HepG2 (cell line): ENCODE results near the gene ATP9A. TPM values are rescaled to one million over a fixed set of nuclear protein-coding genes. Genes with fewer than 3 reads are reported as not detected.

ENCODE experiments used
- ATAC-seq: fragments of 200-7000 bp; cut with Tn5 transposase; 3 replicates; pipeline ENCODE4 v1.9.1; 2020; ENCODE audit warnings: mild to moderate bottlenecking, moderate library complexity
- BruUV-seq: library from RNA; stranded (reverse); fragments of 400-500 nt; replicated peaks from 2 replicates; lab custom pipeline; 2021; lab: Mats Ljungman, UMichigan
- CTCF ChIA-PET: fragments of 300-600 bp; formaldehyde crosslinking; extraction: SDS; loops from one replicate; lab custom pipeline; 2021; ENCODE audit warnings: low total read pairs, inconsistent platforms, low intra/inter-chr PET ratio; lab: Yijun Ruan, JAX
- POLR2A ChIA-PET: fragments of 350-600 bp; sonication (Branson Sonifier 250); formaldehyde crosslinking; loops from one replicate; lab custom pipeline; 2020; ENCODE audit warnings: antibody characterized with exemption, inconsistent platforms; lab: Yijun Ruan, JAX
- DNase-seq: peaks from one replicate; pipeline ENCODE4 v3.0.0-alpha.2; 2015; ENCODE audit warnings: low spot score
- FAIRE-seq: peaks from 3 replicates; lab custom pipeline; 2011; peaks lifted over from hg19 to GRCh38; lab: Jason Lieb, UNC
- H2AFZ ChIP-seq: one replicate; pipeline ENCODE4 v1.6.1; 2011; ENCODE audit warnings: low read length, inconsistent platforms
- H3K27ac ChIP-seq: fragments of 300-600 bp; 3 replicates; pipeline ENCODE4 v1.8.0; 2011; ENCODE audit warnings: mixed run types, mild to moderate bottlenecking, mixed read lengths, low read length, inconsistent platforms; ENCODE audit not compliant: insufficient read depth; ENCODE audit errors: extremely low read length
- H3K27me3 ChIP-seq, 2 experiments: fragments of 200-600 bp in 1 of 2; 2 replicates in 1 of 2; 3 replicates in 1 of 2; pipeline versions ENCODE4 v1.6.0 to v1.8.0; 2011; ENCODE audit warnings: low read length in 2 of 2, mild to moderate bottlenecking in 2 of 2, moderate library complexity in 2 of 2, inconsistent platforms in 1 of 2; ENCODE audit not compliant: insufficient read depth in 2 of 2, control insufficient read depth in 1 of 2
- H3K36me3 ChIP-seq, 2 experiments: fragments of 200-600 bp in 1 of 2; replicated peaks in 1 of 2; 2 replicates in 1 of 2; 3 replicates in 1 of 2; pipeline versions ENCODE4 v1.5.1 to v1.8.0; 2011; ENCODE audit warnings: low read length in 2 of 2, inconsistent platforms in 1 of 2; ENCODE audit not compliant: insufficient read depth in 2 of 2, control insufficient read depth in 1 of 2
- H3K4me1 ChIP-seq: 2 replicates; pipeline ENCODE4 v1.5.1; 2012; ENCODE audit warnings: low read length, inconsistent platforms; ENCODE audit not compliant: insufficient read depth
- H3K4me2 ChIP-seq: 2 replicates; pipeline ENCODE4 v1.6.0; 2011; ENCODE audit warnings: low read depth, low read length, inconsistent platforms
- H3K4me3 ChIP-seq, 3 experiments: fragments of 200-600 bp in 1 of 3; sonication (generic), shearing (Covaris generic) in 1 of 3; replicated peaks in 1 of 3; 2 replicates each; pipeline ENCODE4 v1.5.1; 2011 to 2016; ENCODE audit warnings: low read length in 3 of 3, inconsistent platforms in 2 of 3, low read depth in 2 of 3, mild to moderate bottlenecking in 2 of 3, control low read depth in 1 of 3, mixed read lengths in 1 of 3; ENCODE audit not compliant: insufficient read depth in 1 of 3
- H3K79me2 ChIP-seq: one replicate; pipeline ENCODE4 v1.6.1; 2011; ENCODE audit warnings: low read length, inconsistent platforms; ENCODE audit not compliant: insufficient read depth
- H3K9ac ChIP-seq: 2 replicates; pipeline ENCODE4 v1.6.0; 2011; ENCODE audit warnings: mild to moderate bottlenecking, low read depth, low read length, inconsistent platforms; ENCODE audit not compliant: insufficient read depth
- H3K9me3 ChIP-seq: 2 replicates; pipeline ENCODE4 v1.5.1; 2012; ENCODE audit warnings: mild to moderate bottlenecking, low read length
- H4K20me1 ChIP-seq: 2 replicates; pipeline ENCODE4 v1.6.0; 2011; ENCODE audit warnings: inconsistent platforms, mild to moderate bottlenecking, low read length, moderate library complexity; ENCODE audit not compliant: insufficient read depth
- ADNP ChIP-seq: sonication (generic); formaldehyde crosslinking; IDR thresholded peaks from 2 replicates; pipeline ENCODE4 v1.4.0; 2020; ENCODE audit warnings: missing genetic modification reagents
- CEBPB ChIP-seq: IDR thresholded peaks from 2 replicates; pipeline ENCODE4 v1.6.1; 2011; ENCODE audit warnings: low read depth, low read length, improper control_type of control experiment, borderline replicate concordance
- NFKB2 ChIP-seq: sonication (generic); formaldehyde crosslinking; IDR thresholded peaks from 2 replicates; pipeline ENCODE4 v1.4.0; 2020; ENCODE audit warnings: missing genetic modification reagents, borderline replicate concordance
- PTBP1 ChIP-seq: fragments of 200-400 bp; formaldehyde crosslinking; IDR thresholded peaks from 2 replicates; pipeline ENCODE4 v1.6.1; 2018; ENCODE audit warnings: low read length, low read depth; ENCODE audit not compliant: poor library complexity, severe bottlenecking
- RARG ChIP-seq: sonication (generic); formaldehyde crosslinking; IDR thresholded peaks from 2 replicates; pipeline ENCODE4 v1.4.0; 2020; ENCODE audit warnings: low read depth, mild to moderate bottlenecking, missing genetic modification reagents
- SCMH1 ChIP-seq: sonication (generic); formaldehyde crosslinking; IDR thresholded peaks from 2 replicates; pipeline ENCODE4 v1.9.0; 2021; ENCODE audit warnings: missing genetic modification reagents, mild to moderate bottlenecking, borderline replicate concordance
- SNAPC2 ChIP-seq: sonication (generic); formaldehyde crosslinking; IDR thresholded peaks from 2 replicates; pipeline ENCODE4 v1.8.1; 2022; ENCODE audit warnings: mild to moderate bottlenecking, missing genetic modification reagents
- STAG1 ChIP-seq: sonication (generic); formaldehyde crosslinking; IDR thresholded peaks from 2 replicates; pipeline ENCODE4 v1.4.0; 2020; ENCODE audit warnings: missing genetic modification reagents
- ZBTB21 ChIP-seq: sonication (generic); formaldehyde crosslinking; IDR thresholded peaks from 2 replicates; pipeline ENCODE4 v1.4.0; 2020; ENCODE audit warnings: missing genetic modification reagents
- ZNF496 ChIP-seq: sonication (generic); formaldehyde crosslinking; IDR thresholded peaks from 2 replicates; pipeline ENCODE4 v1.8.1; 2023; ENCODE audit warnings: mild to moderate bottlenecking, moderate library complexity, missing genetic modification reagents; ENCODE audit not compliant: insufficient replicate concordance
- ZNF547 ChIP-seq: sonication (generic); formaldehyde crosslinking; IDR thresholded peaks from 2 replicates; pipeline ENCODE4 v1.5.1; 2020; ENCODE audit warnings: mild to moderate bottlenecking, missing genetic modification reagents
- ZSCAN31 ChIP-seq: sonication (generic); formaldehyde crosslinking; IDR thresholded peaks from 2 replicates; pipeline ENCODE4 v1.5.0; 2020; ENCODE audit warnings: low read depth, mild to moderate bottlenecking, missing genetic modification reagents
- WGBS: methylation state at CpG from one replicate; pipeline ENCODE4 v1.1.6; 2017; ENCODE audit warnings: low lambda C conversion rate; 5-methylcytosine and 5-hydroxymethylcytosine counted together
- in situ Hi-C: cut with HindIII; loops from 2 replicates; pipeline ENCODE4 v1.10.0; 2017; ENCODE audit warnings: low pct_unique_long_range_greater_than_20kb; ENCODE audit not compliant: extremely low pct_ligation_motif_present
- intact Hi-C: fragments of 100-400 bp; cut with micrococcal nuclease; formaldehyde crosslinking; loops from one replicate; pipeline ENCODE4 v1.10.0; 2022; ENCODE audit not compliant: unreplicated experiment
- polyA plus RNA-seq, 8 experiments: library from polyadenylated mRNA; depleted of rRNA in 3 of 8; stranded (reverse) in 7 of 8; unstranded in 1 of 8; fragments of >200 nt; fragmentation: Illumina TruSeq in 4 of 8; extraction: Trizol in 4 of 8; gene quantifications; 2 replicates each; pipeline versions ENCODE4 v1.2.1 to v1.2.3, GENCODE V29; 2011 to 2016; ENCODE audit warnings: low read depth in 4 of 8, missing spikeins in 1 of 8, mixed read lengths in 1 of 8; ENCODE audit not compliant: insufficient read depth in 1 of 8
- total RNA-seq, 5 experiments: library from RNA; depleted of rRNA; stranded (reverse); fragments of >200 nt; fragmentation: Illumina TruSeq; extraction: Trizol; gene quantifications; 2 replicates each; pipeline ENCODE4 v1.2.3, GENCODE V29; 2016; ENCODE audit warnings: low read depth in 1 of 5
- TF ChIP-seq, protein P1 (sequence below): sonication (generic); formaldehyde crosslinking; IDR thresholded peaks from 2 replicates; pipeline ENCODE4 v1.8.1; 2023; ENCODE audit warnings: mild to moderate bottlenecking, missing genetic modification reagents

ATP9A gene
- total and polyA plus RNA-seq, 2 of the 13 experiments (the other 11 are each of a cell fraction or from before 2014, with no cell fraction given): 11.8 to 18.5 TPM

DNA sequence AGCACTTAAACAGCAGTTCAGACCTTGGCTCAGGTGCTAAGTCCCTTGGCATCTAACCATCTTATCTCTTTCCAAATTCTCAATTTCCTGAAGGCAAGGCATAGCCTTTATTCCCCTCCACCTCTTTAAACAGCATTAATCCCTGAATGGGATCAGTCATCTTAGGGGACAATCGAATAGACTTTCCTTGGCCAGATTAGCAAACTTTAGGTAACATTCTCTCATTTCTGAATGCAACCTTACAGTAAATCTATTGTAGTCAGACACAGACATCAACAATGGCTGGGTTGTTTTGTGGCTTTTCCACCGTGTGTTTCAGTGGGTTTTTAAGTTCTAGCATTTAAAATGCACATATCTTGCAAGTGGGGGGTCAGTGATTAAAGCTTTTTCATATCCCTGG, 56.8 kb downstream of the ATP9A start:
- ChIA-PET CTCF (no interaction called here), POLR2A (no interaction called here)
- no peaks in the 10 kb centered on the region for H3K79me2 ChIP-seq
- H3K9me3 ChIP-seq: no peaks in the 10 kb centered on the region
- peaks cover 58% of the 10 kb centered on the region for H3K4me1 ChIP-seq
- no peaks in the 10 kb centered on the region; a peak in 1 of 5 replicates for H3K36me3 ChIP-seq
- whole genome bisulfite sequencing: 88% methylated on average over 2 of the region's 2 CpGs
- H4K20me1 ChIP-seq: no peaks in the 10 kb centered on the region
- intact Hi-C loops (no loop called here), in situ Hi-C loops (no loop called here)
- no peak for DNase-seq
- H3K27me3 ChIP-seq: no peaks in the 10 kb centered on the region
- no peak overlapping the region for H3K4me2 ChIP-seq
- H2AFZ ChIP-seq: no peak overlapping the region
- H3K4me3 ChIP-seq: no peak overlapping the region
- TF ChIP-seq, protein P1, sequence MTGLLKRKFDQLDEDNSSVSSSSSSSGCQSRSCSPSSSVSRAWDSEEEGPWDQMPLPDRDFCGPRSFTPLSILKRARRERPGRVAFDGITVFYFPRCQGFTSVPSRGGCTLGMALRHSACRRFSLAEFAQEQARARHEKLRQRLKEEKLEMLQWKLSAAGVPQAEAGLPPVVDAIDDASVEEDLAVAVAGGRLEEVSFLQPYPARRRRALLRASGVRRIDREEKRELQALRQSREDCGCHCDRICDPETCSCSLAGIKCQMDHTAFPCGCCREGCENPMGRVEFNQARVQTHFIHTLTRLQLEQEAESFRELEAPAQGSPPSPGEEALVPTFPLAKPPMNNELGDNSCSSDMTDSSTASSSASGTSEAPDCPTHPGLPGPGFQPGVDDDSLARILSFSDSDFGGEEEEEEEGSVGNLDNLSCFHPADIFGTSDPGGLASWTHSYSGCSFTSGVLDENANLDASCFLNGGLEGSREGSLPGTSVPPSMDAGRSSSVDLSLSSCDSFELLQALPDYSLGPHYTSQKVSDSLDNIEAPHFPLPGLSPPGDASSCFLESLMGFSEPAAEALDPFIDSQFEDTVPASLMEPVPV (CRISPR knock-in tag): no peak
- TF ChIP-seq SCMH1 (CRISPR knock-in tag) (no peak), CEBPB (no peak), ZNF547 (CRISPR knock-in tag) (no peak), RARG (CRISPR knock-in tag) (no peak), NFKB2 (CRISPR knock-in tag) (no peak), ZSCAN31 (CRISPR knock-in tag) (no peak), STAG1 (CRISPR knock-in tag) (no peak), ZNF496 (CRISPR knock-in tag) (no peak), ZBTB21 (CRISPR knock-in tag) (no peak), SNAPC2 (CRISPR knock-in tag) (no peak), ADNP (CRISPR knock-in tag) (no peak), PTBP1 (no peak)
- no peak for ATAC-seq
- BruUV-seq: TSS peak; percentile 13
- H3K27ac ChIP-seq: no peak overlapping the region
- no peak overlapping the region for H3K9ac ChIP-seq
- FAIRE-seq: no peak
